Stomach (tissue), 9 donors: ENCODE measurements around the gene FSTL3. TPM values are rescaled to one million over a fixed set of nuclear protein-coding genes. Genes with fewer than 3 reads are reported as not detected.
"Not testable (repeated sequence)": the region's sequence is repeated elsewhere in the genome, so short reads cannot be mapped to it uniquely, and the experiment has no call there.

Experiments used
- DNase-seq, 2 donors: peaks; one replicate each; pipeline versions ENCODE4 v3.0.0 to v3.0.0-alpha.2; 2013 to 2019
- H3K27ac ChIP-seq, 5 donors: fragments of 200-600 bp in 4 of 5; sonication (generic) in 4 of 5; one replicate each; pipeline ENCODE4 v1.5.1; 2013 to 2019; ENCODE audit warnings: mild to moderate bottlenecking in 1 of 5, moderate library complexity in 1 of 5
- H3K27me3 ChIP-seq, 3 donors: fragments of 200-600 bp; sonication (generic); one replicate each; pipeline ENCODE4 v1.5.1; 2017 to 2019; ENCODE audit warnings: mixed run types in 1 of 3
- H3K36me3 ChIP-seq, 4 donors: fragments of 200-600 bp; sonication (generic); 1 replicate in 3 of 4; 2 replicates in 1 of 4; pipeline ENCODE4 v1.5.1; 2016 to 2019
- H3K4me1 ChIP-seq, 4 donors: fragments of 200-600 bp; sonication (generic); one replicate each; pipeline ENCODE4 v1.5.1; 2016 to 2019
- H3K4me3 ChIP-seq, 4 donors: fragments of 200-600 bp; sonication (generic) in 3 of 4; one replicate each; pipeline ENCODE4 v1.5.1; 2016 to 2019; ENCODE audit warnings: mild to moderate bottlenecking in 1 of 4
- H3K9me3 ChIP-seq, 4 donors: fragments of 200-600 bp; sonication (generic); one replicate each; pipeline ENCODE4 v1.5.1; 2016 to 2019
- EP300 ChIP-seq: sonication (generic); formaldehyde crosslinking; IDR thresholded peaks from one replicate; pipeline ENCODE4 v1.6.1; 2017; ENCODE audit warnings: antibody characterized with exemption
- POLR2A ChIP-seq, 4 donors: fragments of 450-650 bp; IDR thresholded peaks; one replicate each; pipeline ENCODE4 v1.6.1; 2016; ENCODE audit warnings: antibody characterized with exemption in 4 of 4, control low read depth in 2 of 4, mild to moderate bottlenecking in 1 of 4, moderate library complexity in 1 of 4
- POLR2AphosphoS5 ChIP-seq, 3 donors: sonication (generic); formaldehyde crosslinking; IDR thresholded peaks; one replicate each; pipeline ENCODE4 v1.6.1; 2016; ENCODE audit warnings: antibody characterized with exemption in 3 of 3
- WGBS, 5 donors: extraction: QIAGEN DNeasy Blood & Tissue Kit in 3 of 5; methylation state at CpG; one replicate each; pipeline versions ENCODE4 v1.1.5 to v1.1.7; 2013 to 2018; 5-methylcytosine and 5-hydroxymethylcytosine counted together
- intact Hi-C: fragments of 100-400 bp; cut with DNase I; formaldehyde crosslinking; loops from one replicate; pipeline ENCODE4 v1.15.1; 2023; ENCODE audit warnings: low total_unique reads
- polyA plus RNA-seq, 3 donors: library from polyadenylated mRNA; stranded (reverse); fragments of 200-250 nt; gene quantifications; one replicate each; pipeline ENCODE4 v1.2.3, GENCODE V29; 2013
- total RNA-seq, 5 donors: library from RNA; depleted of rRNA; stranded (reverse); fragments of >200 nt; gene quantifications; one replicate each; pipeline versions ENCODE4 v1.1.0 to v1.2.3, GENCODE V29; 2014 to 2016
- TF ChIP-seq, protein P1 (sequence below), 7 experiments: fragments of 450-650 bp in 4 of 7; fragments of 200-600 bp in 3 of 7; sonication (generic) in 3 of 7; IDR thresholded peaks; one replicate each; pipeline ENCODE4 v1.5.1; 2016 to 2019; ENCODE audit warnings: antibody characterized with exemption in 7 of 7, control low read depth in 2 of 7, mild to moderate bottlenecking in 1 of 7
- donor health status: healthy with polysubstance abuse.
- donor health status: Bipolar disorder and iron deficiency.
- donor health status: healthy.

FSTL3 gene
- total and polyA plus RNA-seq, 8 donors = 12.3 to 136 (median 28.3) TPM

DNA sequence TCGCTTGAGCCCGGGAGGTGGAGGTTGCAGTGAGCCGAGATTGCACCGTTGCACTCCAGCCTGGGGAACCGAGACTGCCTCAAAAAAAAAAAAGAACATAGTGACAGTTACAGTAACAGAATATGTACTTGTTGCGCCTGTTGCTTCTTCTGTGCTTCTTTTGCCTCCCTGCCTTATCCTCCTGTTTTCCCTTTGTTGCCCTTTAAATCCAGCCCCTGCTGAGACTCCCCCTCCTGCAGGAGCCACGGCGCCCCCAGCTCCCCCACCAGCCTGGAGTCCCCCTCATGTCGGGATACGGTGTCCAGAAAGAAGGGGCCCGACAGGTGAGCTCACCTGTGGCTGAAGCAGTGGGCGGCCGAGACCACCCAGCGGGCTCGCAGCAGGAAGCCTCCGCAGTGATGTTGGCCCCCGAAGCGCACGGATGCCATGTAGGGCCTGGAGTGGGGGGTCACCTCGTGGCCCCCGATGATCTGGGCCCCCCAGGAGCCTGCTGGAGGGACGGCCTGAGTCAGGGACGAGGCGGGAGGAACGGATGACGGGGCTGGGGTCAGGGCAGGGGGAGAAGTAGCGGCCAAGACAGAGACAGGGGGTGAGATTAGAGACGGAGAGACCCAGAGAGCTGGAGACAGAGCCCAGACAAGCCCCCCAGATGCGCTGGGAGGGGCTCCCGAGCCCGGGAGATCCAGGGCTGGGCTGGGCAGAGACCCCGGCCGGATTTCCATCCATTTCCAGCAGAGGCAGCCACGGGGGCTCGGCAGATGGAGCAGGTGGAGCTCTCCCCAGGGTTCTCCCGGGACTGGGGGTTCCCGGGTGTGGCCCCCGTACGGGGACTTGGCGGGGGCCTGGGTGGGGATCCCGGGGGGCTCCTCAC, 18.5 kb downstream of the FSTL3 start:
- Histone ChIP-seq H3K4me1 (no peaks in the 10 kb centered on the region), H3K27me3 (peaks cover 0 to 34% (median 13%) of the 10 kb centered on the region in 3 donors), H3K9me3 (no peaks in the 10 kb centered on the region), H3K27ac (no peak overlapping the region), H3K4me3 (peak overlapping the region in 1 of 4 donors; percentile 4), H3K36me3 (no peaks in the 10 kb centered on the region)
- intact Hi-C loops = no loop called here
- TF ChIP-seq POLR2A (IDR thresholded peaks at IDR 0.05) = no peak
- TF ChIP-seq, protein P1, sequence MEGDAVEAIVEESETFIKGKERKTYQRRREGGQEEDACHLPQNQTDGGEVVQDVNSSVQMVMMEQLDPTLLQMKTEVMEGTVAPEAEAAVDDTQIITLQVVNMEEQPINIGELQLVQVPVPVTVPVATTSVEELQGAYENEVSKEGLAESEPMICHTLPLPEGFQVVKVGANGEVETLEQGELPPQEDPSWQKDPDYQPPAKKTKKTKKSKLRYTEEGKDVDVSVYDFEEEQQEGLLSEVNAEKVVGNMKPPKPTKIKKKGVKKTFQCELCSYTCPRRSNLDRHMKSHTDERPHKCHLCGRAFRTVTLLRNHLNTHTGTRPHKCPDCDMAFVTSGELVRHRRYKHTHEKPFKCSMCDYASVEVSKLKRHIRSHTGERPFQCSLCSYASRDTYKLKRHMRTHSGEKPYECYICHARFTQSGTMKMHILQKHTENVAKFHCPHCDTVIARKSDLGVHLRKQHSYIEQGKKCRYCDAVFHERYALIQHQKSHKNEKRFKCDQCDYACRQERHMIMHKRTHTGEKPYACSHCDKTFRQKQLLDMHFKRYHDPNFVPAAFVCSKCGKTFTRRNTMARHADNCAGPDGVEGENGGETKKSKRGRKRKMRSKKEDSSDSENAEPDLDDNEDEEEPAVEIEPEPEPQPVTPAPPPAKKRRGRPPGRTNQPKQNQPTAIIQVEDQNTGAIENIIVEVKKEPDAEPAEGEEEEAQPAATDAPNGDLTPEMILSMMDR (IDR thresholded peaks at IDR 0.05) = no peak
- TF ChIP-seq EP300 = no peak
- TF ChIP-seq POLR2AphosphoS5 (IDR thresholded peaks at IDR 0.05) = no peak
- WGBS, 5 donors = 35 to 41% (median 40%) methylated on average over 33 to 41 of the region's 41 CpGs
- DNase-seq = no peak

GRCh38 chr19:695352-695949, 19.3 kb downstream of the FSTL3 start, which contains the start of gene PRSS57:
Gene PRSS57 (minus strand): TSS chr19:695452. CDS start chr19:695430, 22 bp downstream.
- no peaks in the 10 kb centered on the region for H3K4me1 ChIP-seq
- no peak for DNase-seq
- H3K9me3 ChIP-seq = no peaks in the 10 kb centered on the region
- WGBS, 5 donors = 46 to 75% (median 61%) methylated on average over 18 to 31 of the region's 31 CpGs
- H3K27ac ChIP-seq = no peak within 1 kb of the TSS
- no peaks in the 10 kb centered on the region for H3K36me3 ChIP-seq
- intact Hi-C loops = no loop called here
- peak within 1 kb of the TSS in 1 of 4 donors; percentile 4 for H3K4me3 ChIP-seq
- peaks cover 0 to 34% (median 13%) of the 10 kb centered on the region in 3 donors for H3K27me3 ChIP-seq
- TF ChIP-seq EP300 = no peak
- TF ChIP-seq, protein P1 (IDR thresholded peaks at IDR 0.05) = no peak
- no peak for TF ChIP-seq POLR2A (IDR thresholded peaks at IDR 0.05)
- no peak for TF ChIP-seq POLR2AphosphoS5 (IDR thresholded peaks at IDR 0.05)

DNA sequence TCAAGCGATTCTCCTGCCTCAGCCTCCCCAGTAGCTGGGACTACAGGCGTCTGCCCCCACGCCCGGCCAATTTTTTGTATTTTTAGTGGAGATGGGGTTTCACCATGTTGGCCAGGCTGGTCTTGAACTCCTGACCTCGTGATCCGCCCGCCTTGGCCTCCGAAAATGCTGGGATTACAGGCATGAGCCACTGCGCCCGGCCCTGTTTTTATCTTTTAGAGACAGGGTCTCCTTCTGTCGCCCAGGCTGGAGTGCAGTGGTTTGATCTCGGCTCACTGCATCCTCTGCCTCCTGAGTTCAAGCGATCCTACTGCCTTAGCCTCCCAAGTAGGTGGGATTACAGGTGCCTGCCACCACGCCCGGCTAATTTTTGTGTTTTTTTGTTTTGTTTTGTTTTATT, 22.3 kb downstream of the FSTL3 start:
- H3K4me1 ChIP-seq, intact Hi-C loops, H3K4me3 ChIP-seq, H3K36me3 ChIP-seq, DNase-seq, H3K9me3 ChIP-seq, H3K27ac ChIP-seq: not testable (repeated sequence)
- peaks cover 0 to 52% (median 13%) of the 10 kb centered on the region in 3 donors for H3K27me3 ChIP-seq
- 88 to 95% (median 90%) methylated on average over 11 to 15 of the region's 15 CpGs for WGBS, 5 donors

- H3K9me3 ChIP-seq, intact Hi-C loops: not testable (repeated sequence)
These were observed 23.7 kb downstream of the FSTL3 start for GRCh38 chr19:699885-700284.

DNA sequence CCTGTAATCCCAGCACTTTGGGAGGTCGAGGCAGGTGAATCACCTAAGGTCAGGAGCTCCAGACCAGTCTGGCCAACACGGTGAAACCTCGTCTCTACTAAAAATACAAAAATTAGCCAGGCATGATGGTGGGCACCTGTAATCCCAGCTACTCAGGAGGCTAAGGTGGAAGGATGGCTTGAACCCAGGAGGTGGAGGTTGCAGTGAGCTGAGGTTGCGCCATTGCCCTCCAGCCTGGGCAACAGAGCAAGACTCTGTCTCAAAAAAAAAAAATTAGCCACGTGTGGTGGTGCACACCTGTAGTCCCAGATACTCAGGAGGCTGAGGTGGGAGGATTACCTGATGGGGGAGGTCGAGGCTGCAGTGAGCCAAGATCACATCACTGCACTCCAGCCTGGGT, 26.7 kb downstream of the FSTL3 start:
- H3K36me3 ChIP-seq, intact Hi-C loops, H3K9me3 ChIP-seq, DNase-seq, H3K27ac ChIP-seq: not testable (repeated sequence)
- peak overlapping the region in 2 of 4 donors; percentile 17 to 29 for H3K4me3 ChIP-seq
- WGBS, 5 donors = 67 to 79% (median 74%) methylated on average over 6 of the region's 6 CpGs
- peaks cover 0 to 47% (median 0%) of the 10 kb centered on the region in 3 donors for H3K27me3 ChIP-seq
- peaks cover 8 to 25% (median 19%) of the 10 kb centered on the region in 4 donors for H3K4me1 ChIP-seq

More at GRCh38 chr19:699885-700284, 23.7 kb downstream of the FSTL3 start:
- H3K36me3 ChIP-seq, H3K27ac ChIP-seq, DNase-seq, H3K4me3 ChIP-seq: not testable (repeated sequence)
- Histone ChIP-seq H3K27me3 (peaks cover 0 to 60% (median 10%) of the 10 kb centered on the region in 3 donors), H3K4me1 (peaks cover 8 to 17% (median 13%) of the 10 kb centered on the region in 4 donors)
- 67 to 86% (median 72%) methylated on average over 11 to 14 of the region's 14 CpGs for WGBS, 5 donors
